Glutamatergic neuron (in vitro differentiated cells): ENCODE results near the gene MMP25. TPM values are rescaled to one million over a fixed set of nuclear protein-coding genes. Genes with fewer than 3 reads are reported as not detected.

Experiments used
- DNase-seq: peaks from one replicate; pipeline ENCODE4 v3.0.0; 2022
- H3K27ac Mint-ChIP-seq: one replicate; pipeline ENCODE4 v1.8.0; 2020; ENCODE audit warnings: mild to moderate bottlenecking, mixed read lengths, inconsistent platforms; ENCODE audit not compliant: unreplicated experiment
- H3K27me3 Mint-ChIP-seq: one replicate; pipeline ENCODE4 v1.8.0; 2020; ENCODE audit warnings: mild to moderate bottlenecking, moderate library complexity, mixed read lengths, inconsistent platforms; ENCODE audit not compliant: unreplicated experiment
- H3K36me3 Mint-ChIP-seq: one replicate; pipeline ENCODE4 v1.8.0; 2020; ENCODE audit warnings: mild to moderate bottlenecking, mixed read lengths, inconsistent platforms; ENCODE audit not compliant: unreplicated experiment
- H3K4me1 Mint-ChIP-seq: one replicate; pipeline ENCODE4 v1.8.0; 2020; ENCODE audit warnings: mild to moderate bottlenecking, low read depth, mixed read lengths, inconsistent platforms; ENCODE audit not compliant: unreplicated experiment
- H3K4me3 Mint-ChIP-seq: one replicate; pipeline ENCODE4 v1.8.0; 2020; ENCODE audit warnings: mild to moderate bottlenecking, mixed read lengths, inconsistent platforms; ENCODE audit not compliant: unreplicated experiment
- H3K9me3 Mint-ChIP-seq: one replicate; pipeline ENCODE4 v1.8.0; 2020; ENCODE audit warnings: mild to moderate bottlenecking, moderate library complexity, mixed read lengths, inconsistent platforms; ENCODE audit not compliant: unreplicated experiment
- CTCF ChIP-seq: fragments of 200-600 bp; sonication (generic); IDR thresholded peaks from one replicate; pipeline ENCODE4 v1.5.0; 2021; ENCODE audit not compliant: partially characterized antibody, unreplicated experiment
- total RNA-seq: library from RNA; stranded (reverse); fragmentation: NEBNext Ultra II Directional; extraction: Animal tissue kit (Norgen Biotek cat#: 25700); gene quantifications from one replicate; pipeline ENCODE4 v1.2.1, GENCODE V29; 2021; ENCODE audit not compliant: unreplicated experiment

The MMP25 gene
- total RNA-seq, 1 donor from 2014 or later, result not detected

GRCh38 chr16:3035972-3036725 lies 10.2 kb upstream of the MMP25 start:
- Mint-ChIP-seq H3K27me3 (peaks cover 19% of the 10 kb centered on the region), H3K27ac (no peak overlapping the region), H3K9me3 (no peaks in the 10 kb centered on the region), H3K36me3 (no peaks in the 10 kb centered on the region), H3K4me3 (no peak overlapping the region), H3K4me1 (peaks cover 5% of the 10 kb centered on the region)
- DNase-seq, result no peak
- TF ChIP-seq CTCF, result no peak

- H3K4me1 Mint-ChIP-seq, result peaks cover 5% of the 10 kb centered on the region
- H3K36me3 Mint-ChIP-seq, result no peaks in the 10 kb centered on the region
- H3K9me3 Mint-ChIP-seq, result no peaks in the 10 kb centered on the region
- TF ChIP-seq CTCF, result no peak
- no peak within 1 kb of the TSS for H3K4me3 Mint-ChIP-seq
- DNase-seq, result no peak
- H3K27ac Mint-ChIP-seq, result no peak within 1 kb of the TSS
- H3K27me3 Mint-ChIP-seq, result peaks cover 19% of the 10 kb centered on the region
Measured at GRCh38 chr16:3036726-3037315, 9.5 kb upstream of the MMP25 start, which contains the start of gene BICDL2. Gene BICDL2, minus strand, starts transcription at chr16:3036944. Its CDS starts 1,448 bp downstream, at chr16:3035496.

- no peak for DNase-seq
- peaks cover 5% of the 10 kb centered on the region for H3K4me1 Mint-ChIP-seq
- no peaks in the 10 kb centered on the region for H3K36me3 Mint-ChIP-seq
- no peak overlapping the region for H3K4me3 Mint-ChIP-seq
- no peak for TF ChIP-seq CTCF
- H3K27ac Mint-ChIP-seq, result no peak overlapping the region
- no peaks in the 10 kb centered on the region for H3K9me3 Mint-ChIP-seq
- H3K27me3 Mint-ChIP-seq, result peaks cover 18% of the 10 kb centered on the region
Measured at GRCh38 chr16:3038256-3038655, 8.1 kb upstream of the MMP25 start.

GRCh38 chr16:3038896-3039295 lies 7.5 kb upstream of the MMP25 start:
- Mint-ChIP-seq H3K27me3 (peaks cover 18% of the 10 kb centered on the region), H3K4me3 (no peak overlapping the region), H3K27ac (no peak overlapping the region), H3K4me1 (peaks cover 5% of the 10 kb centered on the region), H3K9me3 (no peaks in the 10 kb centered on the region), H3K36me3 (no peaks in the 10 kb centered on the region)
- no peak for TF ChIP-seq CTCF
- no peak for DNase-seq

GRCh38 chr16:3042376-3042775 lies 4.0 kb upstream of the MMP25 start:
- Mint-ChIP-seq H3K36me3 (no peaks in the 10 kb centered on the region), H3K4me1 (no peaks in the 10 kb centered on the region), H3K4me3 (no peak overlapping the region), H3K27me3 (peaks cover 18% of the 10 kb centered on the region), H3K9me3 (peaks cover 6% of the 10 kb centered on the region), H3K27ac (no peak overlapping the region)
- no peak for DNase-seq
- TF ChIP-seq CTCF, result no peak
